Activated CD4-positive, alpha-beta memory T cell treated with anti-CD3 and anti-CD28 coated beads for 36 hours (primary cell): ENCODE results near the gene ADAMTS10. TPM values are rescaled to one million over a fixed set of nuclear protein-coding genes. Genes with fewer than 3 reads are reported as not detected.

Experiments used
- CTCF ChIA-PET: fragments of 350-600 bp; sonication (Branson Sonifier 250); formaldehyde crosslinking; loops from one replicate; lab custom pipeline; 2021; ENCODE audit warnings: antibody characterized with exemption, inconsistent platforms; lab: Charles Lee
- POLR2A ChIA-PET: fragments of 350-600 bp; sonication (Branson Sonifier 250); formaldehyde crosslinking; loops from one replicate; lab custom pipeline; 2021; ENCODE audit warnings: antibody characterized with exemption; lab: Charles Lee
- DNase-seq: peaks from one replicate; pipeline ENCODE4 v3.0.0-alpha.2; 2020
- H3K27ac Mint-ChIP-seq: one replicate; pipeline ENCODE4 v1.8.0; 2021; ENCODE audit warnings: mixed read lengths
- H3K27me3 Mint-ChIP-seq: one replicate; pipeline ENCODE4 v1.8.0; 2021; ENCODE audit warnings: mixed read lengths
- H3K36me3 Mint-ChIP-seq: one replicate; pipeline ENCODE4 v1.8.0; 2021; ENCODE audit warnings: mixed read lengths
- H3K4me1 Mint-ChIP-seq: one replicate; pipeline ENCODE4 v1.8.0; 2021; ENCODE audit warnings: low read depth, mixed read lengths
- H3K4me3 Mint-ChIP-seq: one replicate; pipeline ENCODE4 v1.8.0; 2021; ENCODE audit warnings: mild to moderate bottlenecking, mixed read lengths
- H3K9me3 Mint-ChIP-seq: one replicate; pipeline ENCODE4 v1.8.0; 2021; ENCODE audit warnings: mixed read lengths
- intact Hi-C: fragments of 100-400 bp; cut with micrococcal nuclease; formaldehyde crosslinking; loops from one replicate; pipeline ENCODE4 v1.15.1; 2023
- total RNA-seq, 2 experiments: library from RNA; stranded (reverse); gene quantifications; one replicate each; pipeline ENCODE4 v1.2.3, GENCODE V29; 2021

ADAMTS10 gene
- total RNA-seq, 2 experiments from 2014 or later: 3.4 to 3.9 TPM

GRCh38 chr19:8552810-8553209 lies 57.7 kb downstream of the ADAMTS10 start:
- Mint-ChIP-seq H3K36me3 (peaks cover 23% of the 10 kb centered on the region), H3K4me1 (peaks cover 5% of the 10 kb centered on the region), H3K27ac (no peak overlapping the region), H3K4me3 (no peak overlapping the region), H3K9me3 (no peaks in the 10 kb centered on the region), H3K27me3 (no peaks in the 10 kb centered on the region)
- ChIA-PET CTCF (interaction anchor here (2.5 kb wide), 1 partner anchor 26 kb away, joined by 11 read pairs; no protein-coding TSS in a partner anchor), POLR2A (no interaction called here)
- no peak for DNase-seq
- intact Hi-C loops: no loop called here

- CTCF ChIA-PET: interaction anchor here (0.6 to 1.6 kb wide), 3 partner anchors 29 to 98 kb away, joined by 3 to 9 read pairs (median 5); no protein-coding TSS in a partner anchor
- Mint-ChIP-seq H3K9me3 (no peaks in the 10 kb centered on the region), H3K36me3 (peaks cover 25% of the 10 kb centered on the region), H3K4me3 (no peak overlapping the region), H3K27me3 (no peaks in the 10 kb centered on the region), H3K4me1 (no peaks in the 10 kb centered on the region), H3K27ac (peak overlapping the region; percentile 5)
- intact Hi-C loops: no loop called here
- no peak for DNase-seq
- POLR2A ChIA-PET: no interaction called here
Measured at GRCh38 chr19:8550070-8550469, 60.4 kb downstream of the ADAMTS10 start.

- H3K4me1 Mint-ChIP-seq: no peaks in the 10 kb centered on the region
- H3K9me3 Mint-ChIP-seq: no peaks in the 10 kb centered on the region
- H3K27ac Mint-ChIP-seq: no peak overlapping the region
- peaks cover 8% of the 10 kb centered on the region for H3K36me3 Mint-ChIP-seq
- intact Hi-C loops: no loop called here
- H3K27me3 Mint-ChIP-seq: no peaks in the 10 kb centered on the region
- DNase-seq: no peak
- ChIA-PET CTCF (interaction anchor here (1.5 to 2.0 kb wide), 2 partner anchors 31 to 35 kb away, joined by 6 to 7 read pairs; partner anchors contain the start of gene MYO1F), POLR2A (no interaction called here)
- no peak overlapping the region for H3K4me3 Mint-ChIP-seq
Measured at GRCh38 chr19:8545743-8546142, 64.8 kb downstream of the ADAMTS10 start.

- no peak overlapping the region for H3K4me3 Mint-ChIP-seq
- ChIA-PET POLR2A (no interaction called here), CTCF (no interaction called here)
- intact Hi-C loops: no loop called here
- no peaks in the 10 kb centered on the region for H3K9me3 Mint-ChIP-seq
- no peaks in the 10 kb centered on the region for H3K4me1 Mint-ChIP-seq
- H3K27me3 Mint-ChIP-seq: no peaks in the 10 kb centered on the region
- DNase-seq: no peak
- H3K36me3 Mint-ChIP-seq: peaks cover 11% of the 10 kb centered on the region
- no peak overlapping the region for H3K27ac Mint-ChIP-seq
Measured at GRCh38 chr19:8544168-8544567, 66.3 kb downstream of the ADAMTS10 start.

GRCh38 chr19:8539621-8540149 lies 70.8 kb downstream of the ADAMTS10 start:
- POLR2A ChIA-PET: interaction anchor here (0.7 kb wide), 1 partner anchor 23 kb away, joined by 3 read pairs; no protein-coding TSS in a partner anchor
- no peak for DNase-seq
- Mint-ChIP-seq H3K4me1 (no peaks in the 10 kb centered on the region), H3K4me3 (no peak overlapping the region), H3K27ac (no peak overlapping the region), H3K9me3 (no peaks in the 10 kb centered on the region), H3K36me3 (peaks cover 7% of the 10 kb centered on the region), H3K27me3 (no peaks in the 10 kb centered on the region)
- intact Hi-C loops: no loop called here
- CTCF ChIA-PET: interaction anchor here (0.7 to 1.0 kb wide), 2 partner anchors 39 to 41 kb away, joined by 3 read pairs; no protein-coding TSS in a partner anchor

GRCh38 chr19:8537099-8537498 lies 73.4 kb downstream of the ADAMTS10 start:
- CTCF ChIA-PET: no interaction called here
- Mint-ChIP-seq H3K9me3 (no peaks in the 10 kb centered on the region), H3K4me1 (no peaks in the 10 kb centered on the region), H3K36me3 (peaks cover 6% of the 10 kb centered on the region), H3K4me3 (no peak overlapping the region), H3K27me3 (no peaks in the 10 kb centered on the region), H3K27ac (no peak overlapping the region)
- intact Hi-C loops: no loop called here
- no peak for DNase-seq
- POLR2A ChIA-PET: no interaction called here

- ChIA-PET POLR2A (no interaction called here), CTCF (no interaction called here)
- no peak for DNase-seq
- no peaks in the 10 kb centered on the region for H3K9me3 Mint-ChIP-seq
- no peak overlapping the region for H3K27ac Mint-ChIP-seq
- intact Hi-C loops: no loop called here
- H3K4me1 Mint-ChIP-seq: no peaks in the 10 kb centered on the region
- peaks cover 6% of the 10 kb centered on the region for H3K36me3 Mint-ChIP-seq
- H3K27me3 Mint-ChIP-seq: no peaks in the 10 kb centered on the region
- H3K4me3 Mint-ChIP-seq: no peak overlapping the region
Measured at GRCh38 chr19:8536282-8536681, 74.2 kb downstream of the ADAMTS10 start.

GRCh38 chr19:8532225-8532624 lies 78.3 kb downstream of the ADAMTS10 start:
- POLR2A ChIA-PET: no interaction called here

GRCh38 chr19:8531470-8531869 lies 79.0 kb downstream of the ADAMTS10 start:
- no peaks in the 10 kb centered on the region for H3K9me3 Mint-ChIP-seq
- no peaks in the 10 kb centered on the region for H3K27me3 Mint-ChIP-seq
- no peak overlapping the region for H3K27ac Mint-ChIP-seq
- peaks cover 27% of the 10 kb centered on the region for H3K36me3 Mint-ChIP-seq
- no peak overlapping the region for H3K4me3 Mint-ChIP-seq
- ChIA-PET CTCF (interaction anchor here (0.7 kb wide), 1 partner anchor 264 kb away, joined by 3 read pairs; no protein-coding TSS in a partner anchor), POLR2A (interaction anchor here (0.7 to 1.7 kb wide), 4 partner anchors 11 to 159 kb away, joined by 3 to 4 read pairs (median 3); partner anchors contain the start of gene ZNF414)
- intact Hi-C loops: no loop called here
- no peak for DNase-seq
- peaks cover 10% of the 10 kb centered on the region for H3K4me1 Mint-ChIP-seq

More at GRCh38 chr19:8532225-8532624, 78.3 kb downstream of the ADAMTS10 start:
- Mint-ChIP-seq H3K4me3 (no peak overlapping the region), H3K27ac (no peak overlapping the region), H3K36me3 (peaks cover 22% of the 10 kb centered on the region), H3K4me1 (peaks cover 10% of the 10 kb centered on the region), H3K27me3 (no peaks in the 10 kb centered on the region), H3K9me3 (no peaks in the 10 kb centered on the region)
- intact Hi-C loops: no loop called here
- CTCF ChIA-PET: no interaction called here
- DNase-seq: no peak

Other genes starting within 250 kb of the ADAMTS10 start
- gene ANGPTL4, start 246.6 kb downstream of the ADAMTS10 start, total RNA-seq: 1 to 10 TPM; 1.7 to 2.9 TPM
- gene RAB11B, start 220.4 kb downstream of the ADAMTS10 start, total RNA-seq: 10 to 100 TPM; 74.2 to 74.9 TPM
- gene MARCHF2, start 197.4 kb downstream of the ADAMTS10 start, total RNA-seq: 10 to 100 TPM; 14.5 to 16.0 TPM
- gene HNRNPM, start 165.7 kb downstream of the ADAMTS10 start, total RNA-seq: 100 to 1,000 TPM; 237 to 238 TPM
- gene PRAM1, start 108.1 kb downstream of the ADAMTS10 start, total RNA-seq: under 1 TPM; 0.73 to 1.00 TPM
- 10 to 100 TPM; 19.7 to 24.6 TPM for gene ZNF414, start 96.5 kb downstream of the ADAMTS10 start, total RNA-seq
- gene MYO1F, start 33.3 kb downstream of the ADAMTS10 start, total RNA-seq: 10 to 100 TPM; 48.7 to 50.1 TPM
- gene NFILZ, start 19.9 kb upstream of the ADAMTS10 start, total RNA-seq: not detected
- gene ACTL9, start 88.1 kb upstream of the ADAMTS10 start, total RNA-seq: not detected
- not detected for gene OR2Z1, start 110.9 kb upstream of the ADAMTS10 start, total RNA-seq
- gene ZNF558, start 221.6 kb upstream of the ADAMTS10 start, total RNA-seq: 10 to 100 TPM; 27.3 to 30.3 TPM
- gene MBD3L1, start 221.7 kb upstream of the ADAMTS10 start, total RNA-seq: not detected